ENCODE data around the gene OGFOD3. TPM values are rescaled to one million over a fixed set of nuclear protein-coding genes. Genes with fewer than 3 reads are reported as not detected.
"Not testable (repeated sequence)": the region's sequence is repeated elsewhere in the genome, so short reads cannot be mapped to it uniquely, and the experiment has no call there.

Gene OGFOD3, protein sequence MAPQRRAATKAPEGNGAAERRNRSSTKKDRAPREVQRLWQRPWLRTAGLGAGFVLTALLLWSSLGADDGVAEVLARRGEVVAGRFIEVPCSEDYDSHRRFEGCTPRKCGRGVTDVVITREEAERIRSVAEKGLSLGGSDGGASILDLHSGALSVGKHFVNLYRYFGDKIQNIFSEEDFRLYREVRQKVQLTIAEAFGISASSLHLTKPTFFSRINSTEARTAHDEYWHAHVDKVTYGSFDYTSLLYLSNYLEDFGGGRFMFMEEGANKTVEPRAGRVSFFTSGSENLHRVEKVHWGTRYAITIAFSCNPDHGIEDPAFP
- 23.5 TPM for total RNA-seq

- ATAC-seq = peak; percentile 84
- intact Hi-C loops (cut with DNase I) = no loop called here
Observed at GRCh38 chr17:82418001-82418986, at the start of gene OGFOD3, which contains the start of gene HEXD. Gene OGFOD3 (minus strand): TSS chr17:82418586. CDS start chr17:82418485, 101 bp downstream. Gene HEXD (plus strand): TSS chr17:82418347. CDS start chr17:82419800, 1,453 bp downstream.

GRCh38 chr17:82465023-82465603, 46.7 kb upstream of the OGFOD3 start:
- intact Hi-C loops (cut with DNase I) = no loop called here
- no peak for ATAC-seq

More at GRCh38 chr17:82418001-82418986, at the start of gene OGFOD3, which contains the start of gene HEXD:
- peak; percentile 87 for DNase-seq (ENCODE audit: low spot score)

GRCh38 chr17:82464567-82464929, 46.2 kb upstream of the OGFOD3 start:
- DNase-seq (ENCODE audit: low spot score) = no peak
- intact Hi-C loops (cut with DNase I) = no loop called here
- no peak for ATAC-seq

More at GRCh38 chr17:82465023-82465603, 46.7 kb upstream of the OGFOD3 start:
- no peak for DNase-seq (ENCODE audit: low spot score)

- intact Hi-C loops (cut with DNase I) = no loop called here
- no peak for DNase-seq (ENCODE audit: low spot score)
- ATAC-seq = peak; percentile 16
Observed at GRCh38 chr17:82463925-82464566, 45.7 kb upstream of the OGFOD3 start.

GRCh38 chr17:82463391-82463790, 45.0 kb upstream of the OGFOD3 start:
- intact Hi-C loops (cut with DNase I) = no loop called here
- ATAC-seq = no peak
- DNase-seq (ENCODE audit: low spot score) = no peak

GRCh38 chr17:82461827-82462524, 43.6 kb upstream of the OGFOD3 start:
- intact Hi-C loops (cut with DNase I) = no loop called here
- ATAC-seq (no peak), DNase-seq (ENCODE audit: low spot score) (no peak)

DNA sequence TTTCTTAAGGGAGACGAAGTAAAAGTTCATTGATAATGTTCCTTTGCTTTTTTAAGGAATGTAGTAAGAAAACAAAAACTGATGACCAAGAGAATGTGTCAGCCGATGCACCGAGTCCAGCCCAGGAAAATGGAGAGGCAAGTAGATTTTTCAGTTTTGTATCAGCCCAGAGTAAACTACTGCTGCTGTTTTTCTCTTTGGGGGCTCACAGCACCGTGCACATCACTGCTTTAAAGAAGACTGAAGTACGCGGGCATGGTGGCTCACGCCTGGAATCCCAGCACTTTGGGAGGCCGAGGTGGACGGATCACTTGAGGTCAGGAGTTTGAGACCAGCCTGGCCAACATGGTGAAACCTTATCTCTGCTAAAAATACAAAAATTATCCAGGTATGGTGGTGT, 41.5 kb upstream of the OGFOD3 start:
- intact Hi-C loops (cut with DNase I); DNase-seq (ENCODE audit: low spot score); ATAC-seq: not testable (repeated sequence)

GRCh38 chr17:82458885-82459424, 40.6 kb upstream of the OGFOD3 start:
- ATAC-seq (no peak), DNase-seq (ENCODE audit: low spot score) (no peak)
- intact Hi-C loops (cut with DNase I) = no loop called here

DNA sequence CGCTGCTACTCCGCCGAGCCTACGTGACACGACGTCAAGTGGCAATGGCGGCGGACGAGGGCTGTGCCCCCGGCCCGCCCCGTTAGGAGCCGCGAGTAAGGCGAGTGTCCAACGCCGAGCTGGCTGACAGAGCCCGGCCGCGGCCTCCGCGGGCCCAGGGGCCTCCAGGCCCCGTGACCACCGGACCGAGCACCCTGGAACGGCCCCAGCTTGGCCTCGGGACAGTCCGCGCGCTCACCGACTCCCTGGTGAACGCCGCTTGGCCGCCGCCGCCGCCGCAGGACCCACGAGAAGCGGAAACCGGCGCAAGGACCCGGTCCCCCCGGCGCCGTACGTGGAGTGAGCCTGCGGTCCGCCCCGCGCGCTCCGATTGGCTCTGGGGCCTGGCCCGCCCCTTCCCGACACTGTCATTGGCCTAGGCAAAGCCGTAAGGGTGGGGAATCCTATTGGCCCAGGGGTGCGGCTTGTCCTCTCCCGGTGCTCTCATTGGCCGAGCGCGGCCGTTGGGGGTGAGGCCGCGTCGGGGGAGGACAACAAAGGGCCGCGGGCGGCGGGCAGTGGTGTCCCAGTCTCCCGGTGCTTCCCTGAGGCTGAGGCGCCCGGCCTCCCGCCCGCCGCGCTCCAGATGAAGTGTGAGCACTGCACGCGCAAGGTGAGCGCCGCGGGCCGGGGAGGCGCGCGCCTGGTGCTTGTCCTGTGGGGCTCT, 39.9 kb upstream of the OGFOD3 start, which contains the start of gene NARF:
NARF (plus strand) TSS at position 563 of the 706 bp plus-strand sequence; CDS start at position 626, 63 bp downstream.
- ATAC-seq = peak; percentile 99
- DNase-seq (ENCODE audit: low spot score) = peak; percentile 97
- intact Hi-C loops (cut with DNase I) = no loop called here

GRCh38 chr17:82457929-82458178, 39.5 kb upstream of the OGFOD3 start:
- no peak for DNase-seq (ENCODE audit: low spot score)
- intact Hi-C loops (cut with DNase I) = no loop called here
- ATAC-seq = no peak

DNA sequence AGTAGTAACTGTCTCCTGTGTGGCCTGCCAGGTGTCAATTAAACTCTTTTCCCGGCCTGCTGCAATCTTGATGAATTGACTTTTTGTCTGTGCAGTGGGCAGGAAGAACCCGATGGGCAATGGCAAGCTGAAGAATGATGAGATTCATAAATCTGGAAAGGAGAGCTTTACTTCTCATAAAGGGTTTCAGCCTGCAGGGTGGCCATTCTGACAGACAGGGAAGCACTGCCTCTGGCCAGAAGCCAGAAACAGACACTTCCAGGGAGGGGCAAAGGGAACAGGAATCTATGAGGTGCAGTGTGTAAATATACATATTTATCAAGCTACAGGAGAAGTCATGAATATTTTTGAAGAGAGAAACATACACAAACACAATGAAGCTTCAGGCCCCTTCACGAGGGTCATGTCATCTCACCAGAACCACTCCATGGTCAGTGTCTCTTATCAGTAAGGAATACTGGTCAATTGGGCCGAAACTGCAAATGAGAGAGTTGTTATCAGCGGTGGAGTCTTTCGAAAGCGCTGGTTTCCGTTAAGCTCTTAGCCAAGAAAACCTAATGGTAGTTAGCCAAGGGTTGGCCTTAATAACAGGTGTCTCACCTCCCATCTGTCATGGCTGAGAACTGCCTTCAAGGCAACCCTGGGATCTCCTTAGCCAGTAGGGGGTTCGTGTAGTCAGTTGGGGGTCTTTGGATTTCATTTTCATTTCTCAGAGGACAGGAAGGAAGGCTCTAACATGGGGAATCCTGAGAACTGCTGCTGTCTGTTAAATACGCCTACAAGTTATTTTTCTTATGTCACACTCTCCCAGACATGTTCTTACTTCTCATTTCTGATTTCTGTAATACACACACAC, 38.9 kb upstream of the OGFOD3 start:
- DNase-seq (ENCODE audit: low spot score) (no peak), ATAC-seq (no peak)
- intact Hi-C loops (cut with DNase I) = no loop called here

- ATAC-seq; intact Hi-C loops (cut with DNase I); DNase-seq (ENCODE audit: low spot score): not testable (repeated sequence)
Observed at GRCh38 chr17:82453706-82454105, 35.3 kb upstream of the OGFOD3 start.

GRCh38 chr17:82453151-82453550, 34.8 kb upstream of the OGFOD3 start:
- intact Hi-C loops (cut with DNase I); ATAC-seq: not testable (repeated sequence)

GRCh38 chr17:82452162-82452561, 33.8 kb upstream of the OGFOD3 start:
- intact Hi-C loops (cut with DNase I) = no loop called here
- ATAC-seq (no peak), DNase-seq (ENCODE audit: low spot score) (no peak)

More at GRCh38 chr17:82453151-82453550, 34.8 kb upstream of the OGFOD3 start:
- DNase-seq (ENCODE audit: low spot score) = not testable (repeated sequence)

DNA sequence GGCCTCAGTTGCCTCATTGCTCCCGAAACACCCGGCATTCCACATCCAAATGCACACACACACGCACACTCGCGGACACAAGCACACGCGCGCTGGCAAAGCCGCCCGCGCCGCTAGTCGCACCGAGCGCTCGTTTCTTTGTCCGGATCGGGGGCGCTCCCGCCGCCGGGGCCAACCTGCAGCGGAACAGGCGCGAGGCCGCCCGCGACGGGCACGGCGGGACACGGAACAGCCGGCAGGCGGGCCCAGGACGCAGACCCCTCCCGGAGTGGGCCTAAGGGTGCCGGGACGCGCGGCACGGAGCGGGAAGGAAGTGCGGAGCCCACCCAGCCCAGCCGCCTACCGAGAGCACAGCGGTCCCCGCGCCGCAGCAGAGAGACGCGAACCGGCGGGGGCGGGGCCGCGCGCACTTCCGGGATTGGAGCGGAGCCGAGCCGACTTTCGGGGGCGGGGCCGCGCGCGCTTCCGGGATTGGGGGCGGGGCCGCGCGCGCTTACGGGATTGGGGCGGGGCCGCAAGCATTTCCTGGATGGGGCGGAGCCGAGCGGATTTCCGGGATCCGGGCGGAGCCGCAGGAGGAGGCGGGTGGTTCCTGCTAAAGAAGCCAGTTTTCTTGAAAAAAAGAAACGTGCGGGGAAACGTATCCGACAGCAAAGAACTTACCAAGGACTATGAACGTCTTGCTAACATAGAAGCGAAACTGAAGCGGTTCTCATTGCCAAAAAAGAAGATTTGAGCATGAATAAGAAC, 32.1 kb upstream of the OGFOD3 start, which contains the start of gene CYBC1:
CYBC1 (minus strand) TSS at position 396 of the 750 bp plus-strand sequence. CDS start 1,498 bp downstream, outside the sequence.
- intact Hi-C loops (cut with DNase I) = no loop called here
- ATAC-seq = peak; percentile 97
- peak; percentile 97 for DNase-seq (ENCODE audit: low spot score)

- DNase-seq (ENCODE audit: low spot score) = no peak
- no peak for ATAC-seq
- intact Hi-C loops (cut with DNase I) = no loop called here
Observed at GRCh38 chr17:82449883-82450356, 31.5 kb upstream of the OGFOD3 start.

Measured in sciatic nerve (tissue), 2 donors.